Mesenchymal stem cell (in vitro differentiated cells and primary cell): ENCODE data around the gene MFSD6.
A peak's percentile ranks its signal among the peaks of the same experiment; 100 is the strongest.

ENCODE experiments used
- DNase-seq: peaks from one replicate; pipeline ENCODE4 v3.0.0-alpha.2; 2013
- H2AFZ ChIP-seq: one replicate; pipeline ENCODE4 v1.6.1; 2013; ENCODE audit warnings: low read depth, mild to moderate bottlenecking, control low read depth, inconsistent platforms, low read length, moderate library complexity
- H2AK5ac ChIP-seq: 2 replicates; pipeline ENCODE4 v1.6.1; 2013; ENCODE audit warnings: low read length, moderate library complexity, mild to moderate bottlenecking, inconsistent platforms; ENCODE audit not compliant: severe bottlenecking
- H2BK120ac ChIP-seq: one replicate; pipeline ENCODE4 v1.6.1; 2013; ENCODE audit warnings: low read depth, mild to moderate bottlenecking, inconsistent platforms, low read length, moderate library complexity
- H2BK12ac ChIP-seq, 2 experiments: one replicate each; pipeline ENCODE4 v1.6.1; 2013; ENCODE audit warnings: inconsistent platforms in 2 of 2, low read length in 2 of 2, mild to moderate bottlenecking in 2 of 2, moderate library complexity in 2 of 2, control low read depth in 1 of 2
- H2BK15ac ChIP-seq: one replicate; pipeline ENCODE4 v1.6.1; 2013; ENCODE audit warnings: mild to moderate bottlenecking, low read depth, inconsistent platforms; ENCODE audit not compliant: poor library complexity, severe bottlenecking
- H2BK5ac ChIP-seq: 2 replicates; pipeline ENCODE4 v1.6.1; 2013; ENCODE audit warnings: low read depth, mild to moderate bottlenecking, low read length, control low read depth, inconsistent platforms; ENCODE audit not compliant: poor library complexity, severe bottlenecking
- H3K14ac ChIP-seq, 2 experiments: one replicate each; pipeline ENCODE4 v1.6.1; 2013; ENCODE audit warnings: inconsistent platforms in 2 of 2, low read length in 2 of 2, control low read depth in 1 of 2, mild to moderate bottlenecking in 1 of 2, moderate library complexity in 1 of 2
- H3K18ac ChIP-seq, 2 experiments: one replicate each; pipeline ENCODE4 v1.6.1; 2013; ENCODE audit warnings: inconsistent platforms in 2 of 2, low read length in 2 of 2, control low read depth in 1 of 2, low read depth in 1 of 2, mild to moderate bottlenecking in 1 of 2
- H3K23ac ChIP-seq, 2 experiments: one replicate each; pipeline ENCODE4 v1.6.1; 2013; ENCODE audit warnings: inconsistent platforms in 2 of 2, low read length in 2 of 2, mild to moderate bottlenecking in 2 of 2, moderate library complexity in 2 of 2, control low read depth in 1 of 2
- H3K27ac ChIP-seq: 2 replicates; pipeline ENCODE4 v1.5.1; 2013; ENCODE audit warnings: mild to moderate bottlenecking, moderate library complexity, low read length, control low read depth, inconsistent platforms; ENCODE audit not compliant: poor library complexity, severe bottlenecking
- H3K27me3 ChIP-seq, 2 experiments: 2 replicates each; pipeline versions ENCODE4 v1.6.1 to v1.7.0; 2013; ENCODE audit warnings: low read length in 2 of 2, mild to moderate bottlenecking in 2 of 2, moderate library complexity in 2 of 2, control low read depth in 1 of 2, inconsistent platforms in 1 of 2; ENCODE audit not compliant: control insufficient read depth in 1 of 2, insufficient read depth in 1 of 2
- H3K36me3 ChIP-seq, 2 experiments: 2 replicates each; pipeline versions ENCODE4 v1.6.1 to v1.7.0; 2013; ENCODE audit warnings: low read length in 2 of 2, control low read depth in 1 of 2, inconsistent platforms in 1 of 2, low read depth in 1 of 2, mild to moderate bottlenecking in 1 of 2; ENCODE audit not compliant: insufficient read depth in 2 of 2, control insufficient read depth in 1 of 2
- H3K4ac ChIP-seq, 2 experiments: one replicate each; pipeline ENCODE4 v1.6.1; 2013; ENCODE audit warnings: inconsistent platforms in 2 of 2, low read length in 2 of 2, mild to moderate bottlenecking in 2 of 2, moderate library complexity in 2 of 2, control low read depth in 1 of 2, low read depth in 1 of 2
- H3K4me1 ChIP-seq: 2 replicates; pipeline ENCODE4 v1.6.1; 2013; ENCODE audit warnings: low read depth, low read length, control low read depth; ENCODE audit not compliant: control insufficient read depth, insufficient read depth
- H3K4me2 ChIP-seq: 2 replicates; pipeline ENCODE4 v1.6.1; 2013; ENCODE audit warnings: low read length, mild to moderate bottlenecking, inconsistent platforms; ENCODE audit not compliant: poor library complexity, severe bottlenecking
- H3K4me3 ChIP-seq, 2 experiments: 2 replicates each; pipeline versions ENCODE4 v1.5.1 to v1.7.0; 2013; ENCODE audit warnings: low read length in 2 of 2, mild to moderate bottlenecking in 2 of 2, control low read depth in 1 of 2, low read depth in 1 of 2; ENCODE audit not compliant: insufficient read depth in 1 of 2
- H3K79me1 ChIP-seq: replicated peaks from 2 replicates; pipeline ENCODE4 v1.6.1; 2013; ENCODE audit warnings: mild to moderate bottlenecking, control low read depth, low read length, inconsistent platforms; ENCODE audit not compliant: poor library complexity, severe bottlenecking
- H3K9ac ChIP-seq: 2 replicates; pipeline ENCODE4 v1.7.0; 2013; ENCODE audit warnings: mild to moderate bottlenecking, low read length, moderate library complexity
- H3K9me3 ChIP-seq: 2 replicates; pipeline ENCODE4 v1.7.0; 2013; ENCODE audit warnings: mild to moderate bottlenecking, low read length; ENCODE audit not compliant: control insufficient read depth
- H4K8ac ChIP-seq: one replicate; pipeline ENCODE4 v1.6.1; 2013; ENCODE audit warnings: inconsistent platforms, mild to moderate bottlenecking, low read length, moderate library complexity
- H4K91ac ChIP-seq: one replicate; pipeline ENCODE4 v1.6.1; 2013; ENCODE audit warnings: mild to moderate bottlenecking, low read length, inconsistent platforms
- WGBS: methylation state at CpG from one replicate; pipeline ENCODE4 v1.1.7; 2013; ENCODE audit warnings: mixed read lengths; 5-methylcytosine and 5-hydroxymethylcytosine counted together

Gene MFSD6

DNA sequence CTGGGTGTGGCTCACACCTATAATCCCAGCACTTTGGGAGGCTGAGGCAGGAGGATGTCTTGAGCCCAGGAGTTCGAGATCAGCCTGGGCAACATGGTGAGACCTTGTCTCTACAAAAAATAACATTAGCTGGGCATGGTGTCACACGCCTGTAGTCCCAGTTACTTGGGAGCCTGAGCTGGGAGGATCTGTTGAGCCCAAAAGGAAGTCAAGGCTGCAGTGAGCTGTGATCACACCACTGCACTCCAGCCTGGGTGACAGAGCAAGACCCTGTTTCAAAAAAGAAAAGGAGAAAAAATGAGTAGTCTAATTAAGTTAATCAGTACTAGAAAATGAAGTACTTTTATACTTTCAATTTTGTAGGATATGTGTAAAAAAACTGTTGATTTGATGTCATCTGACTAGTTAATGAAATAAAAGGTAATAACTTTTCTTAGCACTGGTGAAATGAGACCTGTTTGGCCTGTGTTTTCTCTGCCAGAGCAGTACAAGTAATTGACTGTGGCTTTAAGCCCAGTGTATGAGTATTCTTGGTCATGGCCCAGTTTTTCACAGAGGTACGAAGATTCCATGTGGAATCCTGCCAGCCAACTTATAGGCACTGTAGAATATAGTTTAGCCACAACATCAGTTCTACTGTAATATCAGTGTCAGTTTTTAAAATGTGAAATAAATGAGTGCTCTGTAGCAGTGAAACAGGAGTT, 35.8 kb downstream of the MFSD6 start:
- no peak overlapping the region for H3K4me3 ChIP-seq
- DNase-seq, result no peak
- no peak overlapping the region for H3K23ac ChIP-seq
- H3K79me1 ChIP-seq, result peaks cover 9% of the 10 kb centered on the region
- no peak overlapping the region for H2AFZ ChIP-seq
- no peak overlapping the region for H4K91ac ChIP-seq
- no peak overlapping the region for H2BK120ac ChIP-seq
- H3K4ac ChIP-seq, result no peak overlapping the region
- H2BK12ac ChIP-seq, result no peak overlapping the region
- H3K4me2 ChIP-seq, result no peak overlapping the region
- H3K18ac ChIP-seq, result no peak overlapping the region
- no peaks in the 10 kb centered on the region for H3K4me1 ChIP-seq
- 88% methylated on average over 3 of the region's 3 CpGs for WGBS
- H3K9ac ChIP-seq, result peak overlapping the region; percentile 17
- H3K27me3 ChIP-seq, result no peaks in the 10 kb centered on the region
- no peak overlapping the region for H2AK5ac ChIP-seq
- H2BK15ac ChIP-seq, result no peak overlapping the region
- no peak overlapping the region for H3K14ac ChIP-seq
- no peak overlapping the region for H3K27ac ChIP-seq
- H4K8ac ChIP-seq, result no peak overlapping the region
- no peaks in the 10 kb centered on the region for H3K9me3 ChIP-seq
- H2BK5ac ChIP-seq, result no peak overlapping the region
- no peaks in the 10 kb centered on the region for H3K36me3 ChIP-seq

DNA sequence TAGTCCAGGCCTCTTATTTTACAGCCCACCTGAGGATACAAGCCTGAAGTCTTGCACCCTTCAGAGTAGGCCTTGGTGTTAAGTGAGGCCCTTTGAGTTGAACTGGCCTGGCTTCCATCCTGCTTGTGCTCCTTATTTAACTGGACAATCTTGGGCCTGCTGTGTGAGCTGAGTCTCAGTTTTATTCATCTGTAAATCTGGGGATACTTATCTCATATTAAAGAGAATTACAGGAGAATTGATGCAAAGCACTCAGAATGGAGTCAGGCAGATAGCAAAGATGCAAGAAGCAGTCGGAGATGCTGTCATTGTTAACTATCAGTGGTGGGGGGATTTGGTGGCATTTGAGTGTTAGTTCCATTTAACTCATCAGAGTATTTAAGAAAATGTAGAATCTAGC, 36.8 kb downstream of the MFSD6 start:
- H2BK120ac ChIP-seq, result no peak overlapping the region
- no peak overlapping the region for H3K9ac ChIP-seq
- H3K4me2 ChIP-seq, result no peak overlapping the region
- H2AK5ac ChIP-seq, result no peak overlapping the region
- H3K18ac ChIP-seq, result no peak overlapping the region
- WGBS, result 100% methylated on average over 1 of the region's 1 CpG
- no peak overlapping the region for H2AFZ ChIP-seq
- no peak overlapping the region for H3K4ac ChIP-seq
- DNase-seq, result no peak
- H3K79me1 ChIP-seq, result peaks cover 9% of the 10 kb centered on the region
- no peak overlapping the region for H2BK5ac ChIP-seq
- H4K91ac ChIP-seq, result no peak overlapping the region
- no peak overlapping the region for H4K8ac ChIP-seq
- H3K9me3 ChIP-seq, result no peaks in the 10 kb centered on the region
- H2BK12ac ChIP-seq, result no peak overlapping the region
- H3K4me1 ChIP-seq, result no peaks in the 10 kb centered on the region
- H2BK15ac ChIP-seq, result no peak overlapping the region
- no peak overlapping the region for H3K4me3 ChIP-seq
- no peaks in the 10 kb centered on the region for H3K36me3 ChIP-seq
- H3K23ac ChIP-seq, result no peak overlapping the region
- no peak overlapping the region for H3K27ac ChIP-seq
- H3K14ac ChIP-seq, result no peak overlapping the region
- no peaks in the 10 kb centered on the region for H3K27me3 ChIP-seq

DNA sequence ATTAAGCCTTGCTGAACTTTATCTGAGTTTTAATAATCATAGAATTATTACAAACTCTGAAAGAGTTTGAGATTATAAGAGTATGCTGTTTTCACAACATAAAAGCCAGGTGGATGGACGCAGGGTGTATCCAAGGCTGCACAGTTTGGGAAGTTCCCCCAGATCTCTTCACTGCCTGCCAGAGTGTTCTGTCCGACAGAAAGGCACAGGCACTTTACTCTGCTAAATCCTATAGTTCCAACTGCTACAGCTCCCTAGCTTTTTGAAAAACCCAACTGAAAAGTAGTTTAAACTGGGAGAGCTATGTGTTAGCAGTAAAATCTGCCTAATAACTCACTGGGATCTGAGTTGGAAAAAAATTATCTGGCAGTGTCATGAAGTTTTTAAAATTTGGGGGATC, 38.0 kb downstream of the MFSD6 start:
- Histone ChIP-seq H3K23ac (no peak overlapping the region), H3K4ac (no peak overlapping the region), H3K14ac (no peak overlapping the region), H3K9ac (no peak overlapping the region), H3K18ac (no peak overlapping the region), H4K8ac (no peak overlapping the region), H4K91ac (no peak overlapping the region), H3K4me2 (no peak overlapping the region), H3K36me3 (no peaks in the 10 kb centered on the region), H3K4me3 (no peak overlapping the region), H2BK12ac (no peak overlapping the region), H2BK120ac (no peak overlapping the region), H2BK5ac (no peak overlapping the region), H3K4me1 (no peaks in the 10 kb centered on the region), H3K79me1 (peaks cover 9% of the 10 kb centered on the region), H3K9me3 (no peaks in the 10 kb centered on the region), H3K27ac (no peak overlapping the region), H2AFZ (no peak overlapping the region), H2BK15ac (no peak overlapping the region), H2AK5ac (no peak overlapping the region), H3K27me3 (no peaks in the 10 kb centered on the region)
- no peak for DNase-seq
- WGBS, result 88% methylated on average over 2 of the region's 2 CpGs

DNA sequence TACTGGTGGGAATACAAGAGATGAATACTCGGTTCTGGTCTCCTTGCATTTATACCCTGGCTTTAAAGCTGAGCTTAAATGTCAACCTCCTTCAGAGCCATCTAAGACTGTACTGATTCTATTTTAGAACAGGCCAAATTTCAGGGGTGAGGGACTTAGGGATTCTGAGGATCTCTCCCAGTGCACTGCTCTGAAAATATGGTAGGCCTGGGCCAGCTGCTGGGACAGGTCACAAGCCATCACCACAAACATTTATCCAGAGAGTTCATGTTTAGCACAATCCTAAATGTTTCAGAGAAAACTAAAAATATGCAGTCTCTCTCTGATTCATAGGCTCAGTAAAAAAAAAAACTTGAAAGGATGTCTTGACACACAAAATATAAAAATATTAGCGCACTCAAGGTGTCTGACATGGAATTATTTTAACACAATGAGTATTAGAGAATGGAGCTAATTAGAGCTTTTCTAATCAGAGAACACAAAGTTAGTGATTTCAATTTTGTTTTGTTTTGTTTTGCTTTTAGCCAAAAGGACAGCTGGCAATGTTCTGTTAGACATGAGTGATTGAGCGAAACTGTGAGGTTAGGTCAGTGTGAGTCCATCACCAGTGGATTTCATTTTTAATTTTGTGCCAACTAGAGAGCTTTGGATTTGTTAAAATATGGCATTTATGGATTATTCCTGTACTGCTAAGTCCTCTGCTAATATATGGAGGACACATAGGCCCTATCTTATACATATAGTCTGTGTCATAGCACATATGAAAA, 38.8 kb downstream of the MFSD6 start:
- Histone ChIP-seq H2BK120ac (no peak overlapping the region), H3K4me1 (no peaks in the 10 kb centered on the region), H3K9ac (no peak overlapping the region), H3K36me3 (no peaks in the 10 kb centered on the region), H4K8ac (no peak overlapping the region), H4K91ac (no peak overlapping the region), H3K27ac (no peak overlapping the region), H3K4me3 (no peak overlapping the region), H2BK5ac (no peak overlapping the region), H2BK15ac (no peak overlapping the region), H2BK12ac (no peak overlapping the region), H2AK5ac (no peak overlapping the region), H3K4ac (no peak overlapping the region), H3K79me1 (peaks cover 6% of the 10 kb centered on the region), H3K27me3 (no peaks in the 10 kb centered on the region), H3K23ac (no peak overlapping the region), H2AFZ (no peak overlapping the region), H3K18ac (no peak overlapping the region), H3K9me3 (no peaks in the 10 kb centered on the region), H3K14ac (no peak overlapping the region), H3K4me2 (no peak overlapping the region)
- 97% methylated on average over 3 of the region's 3 CpGs for WGBS
- DNase-seq, result no peak
